Lower lobe of right lung (tissue), 2 donors: Measurements from ENCODE around the gene TFPI. TPM values are rescaled to one million over a fixed set of nuclear protein-coding genes. Genes with fewer than 3 reads are reported as not detected.

Source experiments
- ATAC-seq, 2 donors: fragments of 200-7000 bp; cut with Tn5 transposase; one replicate each; pipeline ENCODE4 v1.9.1; 2020 to 2022; ENCODE audit warnings: mild to moderate bottlenecking in 2 of 2, moderate library complexity in 2 of 2
- DNase-seq: peaks from one replicate; pipeline ENCODE4 v3.0.0-alpha.2; 2020
- H3K27ac ChIP-seq: fragments of 200-600 bp; one replicate; pipeline ENCODE4 v1.8.0; 2022
- H3K27me3 ChIP-seq: fragments of 200-600 bp; one replicate; pipeline ENCODE4 v1.8.0; 2022; ENCODE audit warnings: low read depth
- H3K36me3 ChIP-seq: fragments of 200-600 bp; one replicate; pipeline ENCODE4 v1.8.0; 2022; ENCODE audit warnings: mild to moderate bottlenecking
- H3K4me1 ChIP-seq: fragments of 200-600 bp; one replicate; pipeline ENCODE4 v1.8.0; 2022
- H3K4me3 ChIP-seq: fragments of 200-600 bp; one replicate; pipeline ENCODE4 v1.8.0; 2022; ENCODE audit warnings: mild to moderate bottlenecking
- H3K9me3 ChIP-seq: fragments of 200-600 bp; one replicate; pipeline ENCODE4 v1.8.0; 2022
- CTCF ChIP-seq: fragments of 200-600 bp; IDR thresholded peaks from one replicate; pipeline ENCODE4 v1.8.0; 2022; ENCODE audit warnings: antibody characterized with exemption, mild to moderate bottlenecking
- intact Hi-C: fragments of 100-400 bp; cut with DNase I; formaldehyde crosslinking; loops from one replicate; pipeline ENCODE4 v1.11.0; 2022
- total RNA-seq: library from RNA; stranded (reverse); fragmentation: NEBNext Ultra II Directional; extraction: Animal tissue kit (Norgen Biotek cat#: 25700); gene quantifications from one replicate; pipeline ENCODE4 v1.2.1, GENCODE V29; 2021
- donor health status: DM: no; HTN: yes; CAD: no; lungs with severe emphysema.

The TFPI gene
- total RNA-seq, 1 donor from 2014 or later: 311 TPM

DNA sequence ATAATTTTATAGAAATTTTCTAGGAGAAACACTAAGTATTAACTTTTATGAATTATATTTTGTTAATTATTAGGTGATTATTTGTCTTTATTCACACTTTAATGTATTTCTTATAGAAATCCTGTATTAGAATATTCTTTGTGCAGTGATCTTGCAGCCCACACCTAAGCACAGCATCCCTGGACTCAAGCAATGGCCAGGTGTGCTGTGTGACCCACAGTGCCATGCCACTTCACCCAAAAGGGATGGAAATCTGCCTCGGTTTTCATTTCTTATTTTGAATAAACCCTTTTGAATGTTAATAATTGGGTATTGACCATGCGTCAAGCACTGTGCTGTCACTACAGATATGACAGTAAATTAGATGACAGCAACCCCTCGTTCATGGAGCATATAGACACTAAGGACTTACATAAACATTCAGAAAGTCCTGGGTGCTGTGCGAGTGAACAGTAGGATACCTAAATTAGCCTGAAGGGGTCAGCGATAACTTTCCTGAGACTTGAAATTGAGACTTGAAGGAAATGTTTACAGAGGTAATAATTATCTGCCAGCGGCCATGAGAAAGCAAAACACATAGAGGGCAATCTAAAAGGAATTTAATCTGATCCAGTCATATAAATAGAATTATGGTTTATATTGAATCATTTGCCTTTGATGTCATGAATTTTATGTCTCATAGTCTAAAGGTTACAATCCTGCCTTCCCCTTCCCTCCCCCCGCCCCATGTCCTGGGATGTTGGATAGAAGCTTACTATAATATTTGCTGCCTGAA, 53.5 kb downstream of the TFPI start:
- H3K4me1 ChIP-seq: peaks cover 30% of the 10 kb centered on the region
- no peaks in the 10 kb centered on the region for H3K9me3 ChIP-seq
- H3K4me3 ChIP-seq: no peak overlapping the region
- no peak overlapping the region for H3K27ac ChIP-seq
- intact Hi-C loops: loop anchor here (5.0 kb wide), 1 partner anchor 77 kb away; no protein-coding TSS in a partner anchor
- TF ChIP-seq CTCF: peak; percentile 20
- DNase-seq (no peak), ATAC-seq (peak; percentile 19 to 54)
- no peaks in the 10 kb centered on the region for H3K27me3 ChIP-seq
- H3K36me3 ChIP-seq: peaks cover 15% of the 10 kb centered on the region

DNA sequence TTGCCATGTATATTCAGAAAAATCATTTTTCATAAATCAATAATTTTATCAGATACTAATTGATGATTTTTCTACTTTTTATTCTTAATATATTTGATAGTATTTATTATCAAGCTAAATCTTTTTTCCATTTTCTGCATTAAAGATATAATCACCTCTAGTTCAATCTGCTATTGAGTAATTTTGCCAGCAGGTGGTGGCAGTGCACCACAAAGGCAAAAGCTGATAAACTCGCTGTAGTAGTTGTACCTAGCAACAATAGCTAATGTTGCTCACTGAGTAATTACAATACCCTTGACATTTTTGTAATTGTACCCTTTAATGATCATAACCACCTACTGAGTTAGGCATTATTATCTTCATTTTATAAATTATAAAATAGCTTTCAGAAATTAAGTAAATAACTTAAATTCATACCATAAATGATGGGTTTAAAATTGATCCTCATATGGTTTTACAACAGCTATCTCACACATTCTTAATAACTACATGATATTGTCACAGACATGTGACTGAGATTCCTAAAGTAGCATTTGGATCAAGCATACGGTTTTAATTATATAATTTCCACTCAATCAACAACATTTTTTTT, 54.2 kb downstream of the TFPI start:
- H3K27ac ChIP-seq: no peak overlapping the region
- no peaks in the 10 kb centered on the region for H3K9me3 ChIP-seq
- DNase-seq: no peak
- H3K4me3 ChIP-seq: no peak overlapping the region
- H3K36me3 ChIP-seq: peaks cover 22% of the 10 kb centered on the region
- H3K27me3 ChIP-seq: no peaks in the 10 kb centered on the region
- H3K4me1 ChIP-seq: peaks cover 30% of the 10 kb centered on the region
- intact Hi-C loops: loop anchor here (5.0 kb wide), 1 partner anchor 77 kb away; no protein-coding TSS in a partner anchor
- ATAC-seq: peak; percentile 84 to 91
- peak; percentile 87 for TF ChIP-seq CTCF

DNA sequence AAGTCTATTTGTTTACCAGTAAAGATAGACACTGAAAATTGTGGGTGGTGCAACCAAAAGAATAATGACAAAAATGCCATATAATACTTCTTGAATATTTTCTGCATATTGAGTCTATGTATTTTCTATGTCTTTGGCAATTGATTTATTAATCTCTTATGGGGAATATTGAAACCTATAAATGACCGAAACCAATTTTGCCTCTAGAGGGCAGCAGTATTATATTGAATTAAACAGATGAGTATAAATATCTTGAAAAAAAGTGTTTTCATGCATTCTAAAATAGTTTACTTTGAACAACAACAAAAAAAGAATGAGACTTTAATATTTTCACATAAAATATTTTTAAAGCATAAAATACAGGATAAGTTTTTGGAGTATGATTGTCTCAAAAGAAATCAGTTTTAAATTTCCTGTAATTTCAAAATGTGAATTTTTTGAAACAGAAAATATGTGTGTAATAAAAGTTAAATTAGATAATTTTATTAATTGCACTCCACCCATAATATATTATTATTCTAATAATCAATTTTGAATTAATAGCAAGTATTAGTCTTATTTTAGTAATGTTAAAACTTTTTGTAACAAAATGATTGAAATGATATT, 56.3 kb downstream of the TFPI start:
- intact Hi-C loops: no loop called here
- ATAC-seq (no peak), DNase-seq (no peak)
- no peak overlapping the region for H3K27ac ChIP-seq
- TF ChIP-seq CTCF: peak; percentile 51
- peaks cover 16% of the 10 kb centered on the region for H3K4me1 ChIP-seq
- no peaks in the 10 kb centered on the region for H3K27me3 ChIP-seq
- no peaks in the 10 kb centered on the region for H3K9me3 ChIP-seq
- H3K4me3 ChIP-seq: no peak overlapping the region
- H3K36me3 ChIP-seq: peaks cover 32% of the 10 kb centered on the region

GRCh38 chr2:187497140-187497539, 57.1 kb downstream of the TFPI start:
- H3K36me3 ChIP-seq: peaks cover 38% of the 10 kb centered on the region
- no peak for TF ChIP-seq CTCF
- no peaks in the 10 kb centered on the region for H3K27me3 ChIP-seq
- no peak overlapping the region for H3K27ac ChIP-seq
- H3K9me3 ChIP-seq: no peaks in the 10 kb centered on the region
- DNase-seq (no peak), ATAC-seq (no peak)
- intact Hi-C loops: no loop called here
- H3K4me3 ChIP-seq: no peak overlapping the region
- H3K4me1 ChIP-seq: peaks cover 8% of the 10 kb centered on the region

DNA sequence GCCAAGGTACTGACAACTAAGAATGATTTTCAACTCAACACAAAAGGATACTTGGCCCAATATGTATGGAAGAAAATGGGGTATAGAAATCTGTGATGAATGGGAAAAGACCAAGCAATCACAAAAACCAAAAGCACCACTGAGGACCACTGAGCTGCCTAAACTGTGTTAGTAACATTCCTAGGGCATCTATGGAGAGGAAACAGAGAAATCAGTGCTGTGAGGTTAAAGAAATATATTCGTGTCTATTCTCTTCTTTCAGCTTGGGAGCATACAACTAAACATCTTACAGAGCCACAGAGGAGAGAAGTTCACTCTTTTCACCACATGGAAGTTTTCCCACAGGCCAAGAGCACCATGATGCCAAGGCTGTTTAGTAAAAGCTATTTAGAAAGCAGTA, 58.9 kb downstream of the TFPI start:
- no peak for ATAC-seq
- no peaks in the 10 kb centered on the region for H3K27me3 ChIP-seq
- DNase-seq: no peak
- H3K4me3 ChIP-seq: no peak overlapping the region
- peaks cover 3% of the 10 kb centered on the region for H3K4me1 ChIP-seq
- intact Hi-C loops: no loop called here
- no peak overlapping the region for H3K27ac ChIP-seq
- H3K9me3 ChIP-seq: no peaks in the 10 kb centered on the region
- H3K36me3 ChIP-seq: peaks cover 38% of the 10 kb centered on the region
- TF ChIP-seq CTCF: no peak
